GM12875 (cell line): ENCODE results near the gene MSRB3.

Experiments used
- H3K4me3 ChIP-seq: one replicate; pipeline ENCODE4 v1.5.1; 2011; ENCODE audit warnings: low read depth, low read length, control low read depth
- TF ChIP-seq, protein P1 (sequence below): IDR thresholded peaks from 2 replicates; pipeline ENCODE4 v1.5.1; 2011; ENCODE audit warnings: low read depth, mild to moderate bottlenecking, control low read depth, inconsistent platforms, low read length, moderate library complexity, borderline replicate concordance; ENCODE audit not compliant: insufficient read depth

MSRB3 gene

DNA sequence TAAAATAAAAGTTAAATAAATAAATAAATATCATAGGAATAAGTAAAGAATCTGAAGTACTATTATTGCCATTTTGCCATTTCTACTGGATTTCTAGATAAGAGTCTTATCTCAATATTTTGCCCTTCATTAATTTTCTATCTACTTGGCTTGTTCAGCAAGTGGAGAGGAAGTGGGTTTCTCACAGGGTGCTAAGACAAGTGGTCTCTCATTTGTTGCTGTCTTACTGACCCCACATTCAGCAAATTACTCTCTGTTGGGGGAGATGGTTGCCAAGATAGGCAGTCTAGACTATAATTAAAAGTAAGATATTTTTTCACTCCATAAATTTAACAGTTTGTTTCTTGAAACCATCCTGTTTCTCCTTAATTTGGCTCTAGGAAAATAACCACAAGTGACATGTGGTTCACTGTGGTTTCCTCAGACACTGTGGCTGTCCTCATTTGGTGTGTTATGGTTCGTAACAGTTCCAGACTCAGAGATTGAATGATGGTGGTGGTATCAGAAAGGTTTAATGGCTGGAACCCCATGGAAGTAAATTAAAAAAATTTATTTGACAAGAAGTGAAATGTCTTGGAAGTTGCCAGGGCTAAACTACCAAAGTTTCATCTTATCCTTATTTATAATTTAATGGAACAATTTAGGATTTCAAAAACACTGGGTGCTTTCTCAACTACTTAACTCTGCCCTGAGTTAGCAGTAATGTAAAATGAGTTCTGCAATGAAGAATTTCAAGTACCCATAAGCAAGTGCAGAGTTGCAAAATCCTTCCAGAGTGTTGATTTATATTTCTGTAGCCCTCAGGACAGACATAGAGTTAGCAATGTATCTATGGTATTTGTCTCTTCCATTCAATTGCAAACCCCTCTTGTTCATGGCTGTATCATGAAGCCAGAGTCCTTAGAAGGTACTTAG lies 214.8 kb downstream of the MSRB3 start:
- TF ChIP-seq, protein P1, sequence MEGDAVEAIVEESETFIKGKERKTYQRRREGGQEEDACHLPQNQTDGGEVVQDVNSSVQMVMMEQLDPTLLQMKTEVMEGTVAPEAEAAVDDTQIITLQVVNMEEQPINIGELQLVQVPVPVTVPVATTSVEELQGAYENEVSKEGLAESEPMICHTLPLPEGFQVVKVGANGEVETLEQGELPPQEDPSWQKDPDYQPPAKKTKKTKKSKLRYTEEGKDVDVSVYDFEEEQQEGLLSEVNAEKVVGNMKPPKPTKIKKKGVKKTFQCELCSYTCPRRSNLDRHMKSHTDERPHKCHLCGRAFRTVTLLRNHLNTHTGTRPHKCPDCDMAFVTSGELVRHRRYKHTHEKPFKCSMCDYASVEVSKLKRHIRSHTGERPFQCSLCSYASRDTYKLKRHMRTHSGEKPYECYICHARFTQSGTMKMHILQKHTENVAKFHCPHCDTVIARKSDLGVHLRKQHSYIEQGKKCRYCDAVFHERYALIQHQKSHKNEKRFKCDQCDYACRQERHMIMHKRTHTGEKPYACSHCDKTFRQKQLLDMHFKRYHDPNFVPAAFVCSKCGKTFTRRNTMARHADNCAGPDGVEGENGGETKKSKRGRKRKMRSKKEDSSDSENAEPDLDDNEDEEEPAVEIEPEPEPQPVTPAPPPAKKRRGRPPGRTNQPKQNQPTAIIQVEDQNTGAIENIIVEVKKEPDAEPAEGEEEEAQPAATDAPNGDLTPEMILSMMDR, result no peak
- no peak overlapping the region for H3K4me3 ChIP-seq

DNA sequence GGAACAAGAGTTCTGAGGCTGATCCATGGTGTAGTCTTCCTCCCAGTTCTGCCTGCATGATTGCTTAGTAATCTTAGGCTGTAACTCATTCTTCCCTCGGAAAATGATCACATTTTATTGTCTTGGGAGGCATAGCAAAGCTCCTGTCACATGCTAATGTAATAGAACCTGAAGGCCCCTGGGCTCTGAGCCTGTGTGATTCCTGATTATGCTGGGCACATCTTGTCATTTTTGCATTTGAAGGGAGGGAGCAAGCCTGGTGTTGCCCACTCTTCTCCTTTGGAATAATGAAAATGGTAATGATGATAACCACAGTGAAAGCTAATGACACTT lies 215.4 kb downstream of the MSRB3 start:
- TF ChIP-seq, protein P1, result no peak
- no peak overlapping the region for H3K4me3 ChIP-seq

DNA sequence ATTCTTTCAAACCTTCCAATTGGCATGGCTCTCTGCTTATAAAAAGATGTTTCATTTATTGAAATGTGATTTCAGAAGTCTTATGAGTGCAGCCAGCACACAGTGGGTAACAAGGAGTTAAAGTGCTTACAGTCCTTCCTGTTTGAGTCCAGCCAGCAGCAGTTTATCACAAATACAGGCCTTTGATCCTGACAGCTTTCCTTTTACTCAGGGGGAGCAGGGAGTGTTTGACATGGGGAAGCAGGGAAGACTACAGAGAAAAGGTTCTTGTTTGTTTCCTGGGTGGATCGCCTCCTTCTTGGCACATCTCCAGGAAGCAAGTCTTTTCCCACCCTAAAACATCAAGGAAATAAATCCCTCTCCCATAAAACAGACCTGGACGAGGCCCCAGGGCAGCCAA lies 216.1 kb downstream of the MSRB3 start:
- H3K4me3 ChIP-seq, result no peak overlapping the region
- TF ChIP-seq, protein P1, result no peak

DNA sequence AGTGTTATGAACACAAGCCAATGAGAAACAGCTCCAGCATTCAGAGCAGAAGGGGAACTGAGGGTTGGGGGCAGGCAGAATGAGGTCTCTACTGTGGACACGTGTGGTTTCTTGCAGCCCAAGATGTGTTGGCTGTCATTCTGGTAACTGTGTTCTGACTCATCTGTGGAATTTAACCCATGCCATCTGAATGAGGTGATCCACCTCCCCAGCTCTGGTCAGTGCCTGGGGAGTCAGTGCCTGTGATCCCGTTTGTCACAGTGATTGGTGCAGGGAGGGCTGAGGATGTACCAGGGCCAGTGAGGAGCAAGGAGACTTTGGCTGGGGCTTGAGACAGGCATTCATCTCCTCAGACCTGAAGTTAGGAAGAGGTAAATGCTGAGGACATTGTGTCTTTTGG lies 216.8 kb downstream of the MSRB3 start:
- TF ChIP-seq, protein P1, result no peak
- no peak overlapping the region for H3K4me3 ChIP-seq

DNA sequence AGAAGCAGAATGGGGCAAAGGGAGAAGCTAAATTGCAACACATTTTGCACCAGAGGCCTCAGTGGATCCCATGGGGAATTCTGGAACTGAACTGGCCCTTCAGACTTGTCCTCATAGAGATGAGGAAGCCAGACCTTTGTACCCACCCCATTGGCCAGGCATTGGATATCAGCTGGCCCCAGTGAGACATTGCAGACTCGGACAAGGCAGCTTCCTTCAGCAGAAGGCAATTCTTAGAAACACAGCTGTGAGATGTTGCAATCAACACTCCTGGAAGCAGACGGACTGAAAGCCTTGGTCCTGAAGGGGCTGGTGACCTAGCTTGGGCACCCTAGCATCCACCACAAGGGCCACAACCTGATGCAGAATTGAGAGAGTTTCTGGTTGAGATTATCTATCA lies 218.1 kb downstream of the MSRB3 start:
- TF ChIP-seq, protein P1, result no peak
- no peak overlapping the region for H3K4me3 ChIP-seq

DNA sequence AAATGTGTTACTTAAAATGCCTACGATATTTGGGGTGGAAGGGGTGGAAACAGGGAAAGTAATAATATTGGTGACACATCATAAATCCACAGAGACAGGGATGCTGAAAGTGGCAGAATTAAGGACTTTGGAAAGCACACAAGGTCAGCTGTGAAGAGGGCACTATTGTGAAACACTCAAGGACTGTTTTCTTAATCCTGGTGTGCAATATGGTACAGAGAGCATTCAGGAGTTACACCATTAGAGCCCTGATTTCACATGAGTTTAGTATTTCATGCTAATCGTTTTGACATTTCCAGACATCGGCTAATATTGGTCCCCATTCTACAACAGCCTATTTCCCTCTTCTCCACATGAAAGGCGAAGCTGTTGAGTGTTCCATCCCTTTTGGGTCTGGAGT lies 219.2 kb downstream of the MSRB3 start:
- no peak overlapping the region for H3K4me3 ChIP-seq
- TF ChIP-seq, protein P1, result no peak

DNA sequence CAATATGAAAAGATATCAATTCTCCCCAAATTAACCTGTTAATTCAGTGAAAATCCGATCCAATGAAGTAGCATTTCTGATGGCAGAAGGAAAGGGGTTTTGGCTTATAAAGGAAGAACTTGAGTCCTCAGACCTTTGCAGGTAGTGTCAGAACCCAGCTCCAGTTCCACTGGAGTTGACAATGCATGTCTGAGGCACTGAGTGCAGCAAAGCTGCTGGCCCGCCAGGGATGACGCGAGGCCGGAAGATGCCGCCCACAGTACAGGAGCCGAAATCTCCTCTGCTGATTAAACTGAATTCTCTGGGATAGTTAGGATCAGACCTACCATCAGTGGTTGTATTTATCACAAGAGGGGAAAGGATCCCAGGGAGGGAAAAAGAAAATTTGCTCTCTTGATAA lies 220.7 kb downstream of the MSRB3 start:
- TF ChIP-seq, protein P1, result no peak
- H3K4me3 ChIP-seq, result no peak overlapping the region
